Esophagus muscularis mucosa (tissue), 4 donors: ENCODE measurements around the gene ARHGAP32.

Experiments
- CTCF ChIP-seq, 3 experiments: fragments of 200-600 bp in 2 of 3; fragments of 450-650 bp in 1 of 3; sonication (generic) in 2 of 3; IDR thresholded peaks; one replicate each; pipeline ENCODE4 v1.5.1; 2017 to 2019; ENCODE audit warnings: antibody characterized with exemption in 3 of 3, mild to moderate bottlenecking in 2 of 3, moderate library complexity in 1 of 3
- EP300 ChIP-seq: sonication (generic); formaldehyde crosslinking; IDR thresholded peaks from one replicate; pipeline ENCODE4 v1.6.1; 2017; ENCODE audit warnings: antibody characterized with exemption
- POLR2A ChIP-seq: fragments of 450-650 bp; IDR thresholded peaks from one replicate; pipeline ENCODE4 v1.6.1; 2017; ENCODE audit warnings: antibody characterized with exemption, moderate library complexity, mild to moderate bottlenecking, low read depth

GRCh38 chr11:129090056-129090455, 102.1 kb downstream of the ARHGAP32 start:
- TF ChIP-seq CTCF (IDR thresholded peaks at IDR 0.05) (no peak), POLR2A (no peak), EP300 (no peak)
